ENCODE data around the gene SEPTIN5. TPM values are rescaled to one million over a fixed set of nuclear protein-coding genes. Genes with fewer than 3 reads are reported as not detected.

Gene SEPTIN5
- total and polyA plus RNA-seq, 5 donors from 2014 or later: 5.2 TPM; not detected in 4

- H3K4me1 ChIP-seq (ENCODE audit: control insufficient read depth, insufficient read depth, low read length, poor library complexity, severe bottlenecking): peaks cover 39% of the 10 kb centered on the region
- no peak overlapping the region for H3K4me3 ChIP-seq (ENCODE audit: low read depth, low read length)
- H3K36me3 Mint-ChIP-seq: no peaks in the 10 kb centered on the region
- no peak overlapping the region for H3K27ac ChIP-seq (ENCODE audit: insufficient read depth, low read length, poor library complexity, severe bottlenecking)
- no peaks in the 10 kb centered on the region for H3K36me3 ChIP-seq (ENCODE audit: control insufficient read depth, insufficient read depth, low read length)
- no peaks in the 10 kb centered on the region for H3K9me3 ChIP-seq (ENCODE audit: control insufficient read depth in 2 of 2, low read length in 2 of 2)
- H3K27me3 ChIP-seq (ENCODE audit: control insufficient read depth, insufficient read depth, low read length): peaks cover 4% of the 10 kb centered on the region
- no peak overlapping the region for H3K27ac Mint-ChIP-seq
- H3K9me3 Mint-ChIP-seq: peaks cover 0 to 3% (median 0%) of the 10 kb centered on the region in 7 donors
- no peak for ATAC-seq (ENCODE audit: low read depth in 2 of 2)
- H3K4me1 Mint-ChIP-seq: peaks cover 5 to 40% (median 11%) of the 10 kb centered on the region in 4 donors
- peak overlapping the region; percentile 72 to 82 (median 74) for H3K4me3 Mint-ChIP-seq
- peaks cover 67% of the 10 kb centered on the region for H3K27me3 Mint-ChIP-seq
- no peak for DNase-seq
These were observed 47.6 kb downstream of the SEPTIN5 start for GRCh38 chr22:19761725-19762567.

- H3K27me3 ChIP-seq (ENCODE audit: control insufficient read depth, insufficient read depth, low read length): peaks cover 6% of the 10 kb centered on the region
- peaks cover 44% of the 10 kb centered on the region for H3K4me1 ChIP-seq (ENCODE audit: control insufficient read depth, insufficient read depth, low read length, poor library complexity, severe bottlenecking)
- Mint-ChIP-seq H3K27me3 (peaks cover 68% of the 10 kb centered on the region), H3K4me1 (peaks cover 5 to 39% (median 13%) of the 10 kb centered on the region in 4 donors), H3K9me3 (peaks cover 0 to 3% (median 0%) of the 10 kb centered on the region in 7 donors), H3K4me3 (peak overlapping the region in 2 of 4 donors; percentile 2 to 44), H3K36me3 (no peaks in the 10 kb centered on the region), H3K27ac (no peak overlapping the region)
- no peak overlapping the region for H3K27ac ChIP-seq (ENCODE audit: insufficient read depth, low read length, poor library complexity, severe bottlenecking)
- ATAC-seq (ENCODE audit: low read depth in 2 of 2) (no peak), DNase-seq (no peak)
- no peaks in the 10 kb centered on the region for H3K9me3 ChIP-seq (ENCODE audit: control insufficient read depth in 2 of 2, low read length in 2 of 2)
- no peak overlapping the region for H3K4me3 ChIP-seq (ENCODE audit: low read depth, low read length)
- H3K36me3 ChIP-seq (ENCODE audit: control insufficient read depth, insufficient read depth, low read length): no peaks in the 10 kb centered on the region
These were observed 48.5 kb downstream of the SEPTIN5 start for GRCh38 chr22:19762568-19763457.

GRCh38 chr22:19763458-19764298 is 49.4 kb downstream of the SEPTIN5 start:
- Mint-ChIP-seq H3K27me3 (peaks cover 68% of the 10 kb centered on the region), H3K9me3 (peaks cover 0 to 3% (median 0%) of the 10 kb centered on the region in 7 donors), H3K4me1 (peaks cover 5 to 41% (median 13%) of the 10 kb centered on the region in 4 donors), H3K36me3 (no peaks in the 10 kb centered on the region), H3K4me3 (peak overlapping the region in 1 of 4 donors; percentile 35), H3K27ac (no peak overlapping the region)
- Histone ChIP-seq H3K4me1 (ENCODE audit: control insufficient read depth, insufficient read depth, low read length, poor library complexity, severe bottlenecking) (peaks cover 44% of the 10 kb centered on the region), H3K9me3 (ENCODE audit: control insufficient read depth in 2 of 2, low read length in 2 of 2) (no peaks in the 10 kb centered on the region), H3K4me3 (ENCODE audit: low read depth, low read length) (no peak overlapping the region), H3K36me3 (ENCODE audit: control insufficient read depth, insufficient read depth, low read length) (no peaks in the 10 kb centered on the region), H3K27me3 (ENCODE audit: control insufficient read depth, insufficient read depth, low read length) (peaks cover 10% of the 10 kb centered on the region), H3K27ac (ENCODE audit: insufficient read depth, low read length, poor library complexity, severe bottlenecking) (no peak overlapping the region)
- no peak for ATAC-seq (ENCODE audit: low read depth in 2 of 2)
- no peak for DNase-seq

DNA sequence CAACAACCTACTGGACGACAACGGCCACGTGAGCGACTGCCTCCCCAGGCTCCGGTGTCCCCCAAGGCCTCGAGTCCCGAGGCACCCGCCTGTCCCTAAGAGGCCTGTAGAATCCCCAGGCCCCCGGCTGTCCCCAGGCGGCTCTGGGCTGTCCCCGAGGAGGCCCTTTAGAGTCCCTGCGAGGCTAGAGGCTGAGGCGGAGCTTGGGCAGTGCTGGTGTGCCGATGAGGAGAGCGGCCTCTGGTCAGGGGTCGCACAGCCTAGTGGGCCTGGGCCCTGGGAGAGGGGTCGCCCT is 49.9 kb downstream of the SEPTIN5 start:
- peak overlapping the region in 1 of 4 donors; percentile 67 for H3K4me3 Mint-ChIP-seq
- no peaks in the 10 kb centered on the region for H3K36me3 ChIP-seq (ENCODE audit: control insufficient read depth, insufficient read depth, low read length)
- no peak overlapping the region for H3K4me3 ChIP-seq (ENCODE audit: low read depth, low read length)

GRCh38 chr22:19764636-19765476 is 50.6 kb downstream of the SEPTIN5 start:
- no peak for ATAC-seq (ENCODE audit: low read depth in 2 of 2)

More for the DNA sequence above, 49.9 kb downstream of the SEPTIN5 start:
- Mint-ChIP-seq H3K4me1 (peaks cover 5 to 42% (median 14%) of the 10 kb centered on the region in 4 donors), H3K9me3 (peaks cover 0 to 3% (median 0%) of the 10 kb centered on the region in 7 donors), H3K27me3 (peaks cover 73% of the 10 kb centered on the region), H3K36me3 (no peaks in the 10 kb centered on the region), H3K27ac (no peak overlapping the region)
- H3K9me3 ChIP-seq (ENCODE audit: control insufficient read depth in 2 of 2, low read length in 2 of 2): no peaks in the 10 kb centered on the region
- peaks cover 10% of the 10 kb centered on the region for H3K27me3 ChIP-seq (ENCODE audit: control insufficient read depth, insufficient read depth, low read length)
- peaks cover 40% of the 10 kb centered on the region for H3K4me1 ChIP-seq (ENCODE audit: control insufficient read depth, insufficient read depth, low read length, poor library complexity, severe bottlenecking)
- DNase-seq: no peak
- no peak overlapping the region for H3K27ac ChIP-seq (ENCODE audit: insufficient read depth, low read length, poor library complexity, severe bottlenecking)
- no peak for ATAC-seq (ENCODE audit: low read depth in 2 of 2)

GRCh38 chr22:19765477-19766239 is 51.4 kb downstream of the SEPTIN5 start:
- peaks cover 0 to 2% (median 0%) of the 10 kb centered on the region in 7 donors for H3K9me3 Mint-ChIP-seq
- H3K27ac ChIP-seq (ENCODE audit: insufficient read depth, low read length, poor library complexity, severe bottlenecking): no peak overlapping the region
- no peak overlapping the region for H3K4me3 ChIP-seq (ENCODE audit: low read depth, low read length)
- ATAC-seq (ENCODE audit: low read depth in 2 of 2) (peak in 1 of 2 donors; percentile 15), DNase-seq (peak in 1 of 3 donors; percentile 28)
- peaks cover 8% of the 10 kb centered on the region for H3K27me3 ChIP-seq (ENCODE audit: control insufficient read depth, insufficient read depth, low read length)
- H3K27me3 Mint-ChIP-seq: peaks cover 75% of the 10 kb centered on the region
- H3K4me1 Mint-ChIP-seq: peaks cover 0 to 34% (median 8%) of the 10 kb centered on the region in 4 donors
- H3K36me3 Mint-ChIP-seq: no peaks in the 10 kb centered on the region
- no peaks in the 10 kb centered on the region for H3K9me3 ChIP-seq (ENCODE audit: control insufficient read depth in 2 of 2, low read length in 2 of 2)
- peaks cover 29% of the 10 kb centered on the region for H3K4me1 ChIP-seq (ENCODE audit: control insufficient read depth, insufficient read depth, low read length, poor library complexity, severe bottlenecking)
- no peaks in the 10 kb centered on the region for H3K36me3 ChIP-seq (ENCODE audit: control insufficient read depth, insufficient read depth, low read length)
- peak overlapping the region; percentile 66 to 81 (median 74) for H3K4me3 Mint-ChIP-seq
- no peak overlapping the region for H3K27ac Mint-ChIP-seq

More at GRCh38 chr22:19764636-19765476, 50.6 kb downstream of the SEPTIN5 start:
- H3K4me3 ChIP-seq (ENCODE audit: low read depth, low read length): no peak overlapping the region
- Mint-ChIP-seq H3K27ac (no peak overlapping the region), H3K27me3 (peaks cover 73% of the 10 kb centered on the region), H3K9me3 (peaks cover 0 to 1% (median 0%) of the 10 kb centered on the region in 7 donors), H3K4me3 (peak overlapping the region; percentile 66 to 76 (median 70)), H3K36me3 (no peaks in the 10 kb centered on the region), H3K4me1 (peaks cover 5 to 38% (median 13%) of the 10 kb centered on the region in 4 donors)
- peaks cover 34% of the 10 kb centered on the region for H3K4me1 ChIP-seq (ENCODE audit: control insufficient read depth, insufficient read depth, low read length, poor library complexity, severe bottlenecking)
- H3K36me3 ChIP-seq (ENCODE audit: control insufficient read depth, insufficient read depth, low read length): no peaks in the 10 kb centered on the region
- H3K9me3 ChIP-seq (ENCODE audit: control insufficient read depth in 2 of 2, low read length in 2 of 2): no peaks in the 10 kb centered on the region
- no peak for DNase-seq
- no peak overlapping the region for H3K27ac ChIP-seq (ENCODE audit: insufficient read depth, low read length, poor library complexity, severe bottlenecking)
- peaks cover 8% of the 10 kb centered on the region for H3K27me3 ChIP-seq (ENCODE audit: control insufficient read depth, insufficient read depth, low read length)
